Neural cell (in vitro differentiated cells): ENCODE data around the gene ZNF157.

ENCODE experiments used
- EP300 ChIP-seq: fragments of 450-650 bp; conservative IDR thresholded peaks from 2 replicates; pipeline ENCODE4 v1.6.1; 2014; ENCODE audit warnings: antibody characterized with exemption, mild to moderate bottlenecking, moderate library complexity; ENCODE audit not compliant: poor library complexity, severe bottlenecking
- TF ChIP-seq, protein P1 (sequence below): fragments of 450-650 bp; IDR thresholded peaks from 2 replicates; pipeline ENCODE4 v1.5.1; 2014; ENCODE audit warnings: antibody characterized with exemption, mild to moderate bottlenecking, moderate library complexity; ENCODE audit not compliant: poor library complexity, severe bottlenecking

DNA sequence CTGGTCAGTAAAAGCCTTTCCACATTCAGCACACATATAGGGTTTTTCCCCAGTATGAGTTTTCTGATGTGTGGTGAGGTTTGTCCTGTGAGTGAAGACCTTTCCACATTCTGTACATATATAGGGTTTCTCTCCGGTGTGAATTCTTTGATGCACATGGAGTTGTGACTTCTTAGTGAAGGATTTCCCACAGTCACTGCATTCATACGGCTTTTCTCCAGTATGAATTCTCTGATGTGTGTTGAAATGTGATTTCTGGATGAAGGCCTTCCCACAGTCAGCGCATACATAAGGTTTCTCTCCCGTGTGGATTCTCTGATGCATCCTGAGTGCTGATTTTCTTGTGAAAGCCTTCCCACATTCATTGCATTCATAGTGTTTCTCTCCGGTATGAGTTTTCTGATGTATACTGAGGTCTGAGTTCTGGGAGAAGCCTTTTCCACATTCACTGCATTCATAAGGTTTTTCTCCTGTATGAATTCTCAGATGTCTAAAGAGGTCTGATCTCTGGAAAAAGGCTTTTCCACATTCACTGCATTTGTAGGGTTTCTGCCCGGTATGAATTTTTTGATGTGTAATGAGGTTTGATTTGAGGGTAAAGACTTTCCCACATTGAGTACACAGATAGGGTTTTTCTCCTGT is 77.9 kb downstream of the ZNF157 start:
- TF ChIP-seq, protein P1, sequence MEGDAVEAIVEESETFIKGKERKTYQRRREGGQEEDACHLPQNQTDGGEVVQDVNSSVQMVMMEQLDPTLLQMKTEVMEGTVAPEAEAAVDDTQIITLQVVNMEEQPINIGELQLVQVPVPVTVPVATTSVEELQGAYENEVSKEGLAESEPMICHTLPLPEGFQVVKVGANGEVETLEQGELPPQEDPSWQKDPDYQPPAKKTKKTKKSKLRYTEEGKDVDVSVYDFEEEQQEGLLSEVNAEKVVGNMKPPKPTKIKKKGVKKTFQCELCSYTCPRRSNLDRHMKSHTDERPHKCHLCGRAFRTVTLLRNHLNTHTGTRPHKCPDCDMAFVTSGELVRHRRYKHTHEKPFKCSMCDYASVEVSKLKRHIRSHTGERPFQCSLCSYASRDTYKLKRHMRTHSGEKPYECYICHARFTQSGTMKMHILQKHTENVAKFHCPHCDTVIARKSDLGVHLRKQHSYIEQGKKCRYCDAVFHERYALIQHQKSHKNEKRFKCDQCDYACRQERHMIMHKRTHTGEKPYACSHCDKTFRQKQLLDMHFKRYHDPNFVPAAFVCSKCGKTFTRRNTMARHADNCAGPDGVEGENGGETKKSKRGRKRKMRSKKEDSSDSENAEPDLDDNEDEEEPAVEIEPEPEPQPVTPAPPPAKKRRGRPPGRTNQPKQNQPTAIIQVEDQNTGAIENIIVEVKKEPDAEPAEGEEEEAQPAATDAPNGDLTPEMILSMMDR, result no peak
- TF ChIP-seq EP300, result no peak
